HL-60/S4 treated with phorbol 12-myristate 13-acetate at 8.2 ng/mL for 4 days and 3 days (cell line): ENCODE data around the gene CADM2.
"Not testable (repeated sequence)": the region's sequence is repeated elsewhere in the genome, so short reads cannot be mapped to it uniquely, and the experiment has no call there.

Experiments
- in situ Hi-C: fragments of 300-500 bp; cut with MboI; formaldehyde crosslinking; loops from 2 replicates; pipeline ENCODE4 v1.15.0; 2022; ENCODE audit warnings: low sequenced_read_pairs

The CADM2 gene

GRCh38 chr3:84958495-84959469, at the start of gene CADM2:
CADM2 (plus strand) TSS chr3:84958989.
- in situ Hi-C loops: no loop called here

DNA sequence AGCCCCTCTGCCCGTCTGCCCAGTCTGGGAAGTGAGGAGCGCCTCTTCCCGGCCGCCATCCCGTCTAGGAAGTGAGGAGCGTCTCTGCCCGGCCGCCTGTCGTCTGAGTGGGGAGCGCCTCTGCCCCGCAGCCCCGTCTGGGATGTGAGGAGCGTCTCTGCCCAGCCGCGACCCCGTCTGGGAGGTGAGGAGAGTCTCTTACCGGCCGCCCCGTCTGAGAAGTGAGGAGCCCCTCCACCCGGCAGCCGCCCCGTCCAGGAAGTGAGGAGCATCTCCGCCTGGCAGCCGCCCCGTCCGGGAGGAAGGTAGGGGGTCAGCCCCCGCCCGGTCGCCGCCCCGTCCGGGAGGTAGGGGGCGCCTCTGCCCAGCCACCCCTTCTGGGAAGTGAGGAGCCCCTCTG, 40.2 kb upstream of the CADM2 start:
- in situ Hi-C loops: not testable (repeated sequence)

DNA sequence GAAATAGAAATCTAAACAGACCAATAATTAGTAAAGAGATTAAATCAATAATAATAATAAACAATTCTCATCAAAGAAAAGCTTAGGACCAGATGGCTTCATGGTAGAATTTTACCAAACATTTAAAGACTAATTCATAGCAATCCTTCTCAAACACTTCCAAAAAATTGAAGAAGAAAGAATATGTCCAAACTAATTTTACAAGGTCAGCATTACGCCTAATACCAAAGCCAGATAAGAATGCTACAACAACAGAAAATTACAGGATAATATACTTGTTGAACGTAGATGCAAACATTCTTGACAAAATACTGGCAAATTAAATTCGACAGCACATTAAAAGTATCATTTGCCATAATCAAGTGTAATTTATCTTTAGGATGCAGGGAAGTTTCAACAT, 36.1 kb upstream of the CADM2 start:
- in situ Hi-C loops: no loop called here

GRCh38 chr3:84925571-84925970, 33.2 kb upstream of the CADM2 start:
- in situ Hi-C loops: no loop called here

DNA sequence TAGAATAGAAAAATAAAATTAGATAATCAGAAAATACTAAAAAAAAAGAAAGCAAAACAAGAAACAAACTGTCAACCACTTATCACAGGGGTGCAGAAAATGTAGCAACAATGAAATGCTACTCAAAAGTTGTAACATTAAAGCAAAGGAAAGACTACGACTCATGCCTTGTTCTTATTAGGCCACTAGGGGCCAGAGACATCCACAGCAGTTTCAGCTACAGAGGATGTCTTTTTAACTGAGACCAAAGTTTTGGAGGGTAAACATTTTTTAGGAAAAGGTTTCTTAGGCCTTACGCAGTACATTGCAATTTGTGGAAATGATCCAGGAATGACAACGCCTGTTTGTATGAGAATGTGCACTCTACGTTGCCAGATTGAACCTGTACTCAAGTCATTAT, 15.4 kb upstream of the CADM2 start:
- in situ Hi-C loops: no loop called here

DNA sequence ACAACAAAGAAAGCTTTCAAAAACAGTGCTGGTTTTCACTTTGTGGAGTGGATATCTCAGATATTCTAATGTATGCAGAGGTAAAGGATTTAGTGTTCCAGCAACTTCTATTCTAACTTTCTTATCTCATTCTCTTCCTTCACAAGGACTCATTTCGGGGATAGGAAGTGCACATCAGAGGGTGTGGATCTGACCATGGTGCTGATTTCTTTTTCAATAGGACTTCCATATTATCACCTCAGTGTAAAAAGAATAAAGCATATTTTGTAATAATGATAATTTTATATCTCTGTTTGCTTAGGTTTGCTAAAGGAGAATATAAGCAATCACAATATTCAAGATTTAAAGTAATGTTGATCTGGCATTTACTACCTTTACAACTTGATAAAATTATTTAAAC, 12.5 kb upstream of the CADM2 start:
- in situ Hi-C loops: no loop called here

DNA sequence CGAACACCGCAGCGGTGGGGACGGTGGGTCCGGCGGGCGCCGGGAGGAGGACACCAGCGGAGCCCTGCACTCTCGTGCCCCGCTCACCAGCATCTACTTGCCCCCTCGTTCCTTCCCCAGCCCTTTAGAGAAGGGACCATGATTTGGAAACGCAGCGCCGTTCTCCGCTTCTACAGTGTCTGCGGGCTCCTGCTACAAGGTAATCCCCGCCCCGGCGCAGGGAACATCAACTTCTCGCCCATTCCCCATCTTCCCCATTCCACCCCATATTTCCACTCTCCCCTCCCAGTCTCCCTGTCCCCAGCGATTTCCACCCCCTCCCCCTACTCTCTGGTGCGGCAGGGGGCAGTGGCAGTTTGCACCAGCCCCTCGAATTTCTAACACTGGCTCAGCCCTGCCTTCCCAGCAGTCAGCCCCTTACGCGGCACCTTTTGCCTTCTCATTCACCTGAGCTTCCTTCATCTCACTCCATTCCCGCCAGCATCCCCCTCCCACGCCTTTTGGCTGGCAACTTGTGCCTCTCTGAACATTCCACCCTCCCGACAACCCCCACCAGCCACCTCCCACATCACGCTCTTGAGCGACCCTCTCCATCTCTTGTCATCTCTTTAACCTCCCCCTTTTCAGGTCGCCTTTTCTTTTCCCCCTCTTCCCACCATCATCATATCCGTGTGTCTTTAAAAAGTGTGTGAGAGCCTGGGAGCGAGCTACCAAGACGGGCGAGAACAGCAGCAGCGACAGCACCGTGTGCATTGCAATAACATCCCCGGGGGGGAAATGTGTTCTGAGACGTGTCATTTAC, 882 bp downstream of the CADM2 start:
- in situ Hi-C loops: no loop called here

GRCh38 chr3:84960581-84960980, 1.8 kb downstream of the CADM2 start:
- in situ Hi-C loops: no loop called here

DNA sequence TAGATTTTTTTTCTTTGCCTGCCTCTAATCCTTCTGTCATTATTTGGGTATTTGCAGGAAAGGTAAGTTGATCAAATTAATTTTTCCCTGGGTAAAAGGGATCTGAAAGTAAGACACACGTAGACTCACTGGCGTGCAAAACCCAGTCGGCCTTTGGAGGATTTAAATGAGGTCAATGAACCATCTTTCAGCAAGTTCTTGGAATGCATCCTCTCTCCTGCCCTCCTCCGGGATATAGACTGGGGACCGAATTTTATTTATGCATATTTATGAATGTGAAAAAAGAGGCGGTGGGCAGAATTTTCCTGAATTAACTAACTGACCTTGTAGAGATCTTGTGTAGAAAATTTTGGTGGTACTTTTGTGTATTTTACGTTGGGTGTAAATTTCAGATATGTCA, 2.2 kb downstream of the CADM2 start:
- in situ Hi-C loops: no loop called here

- in situ Hi-C loops: no loop called here
Measured at GRCh38 chr3:84961521-84962255, 2.9 kb downstream of the CADM2 start.

DNA sequence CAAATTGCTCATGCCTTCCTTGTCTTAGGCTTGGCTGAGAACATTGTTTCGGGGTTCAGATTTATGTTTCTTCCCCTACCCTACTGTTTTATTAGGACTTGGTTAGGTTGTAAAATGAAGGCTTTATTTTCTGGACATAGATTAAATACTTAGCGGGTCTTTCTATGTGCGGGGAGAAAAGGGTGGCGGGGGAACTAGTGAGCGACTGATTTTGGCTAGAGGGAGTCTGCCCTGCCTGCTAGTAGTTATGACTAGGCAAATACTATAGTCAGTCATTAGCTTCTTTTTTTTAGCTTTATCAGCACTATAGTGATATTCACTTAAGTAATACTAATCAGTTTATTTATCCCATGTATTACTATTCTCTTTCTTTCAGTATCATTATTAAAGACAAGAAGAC, 3.6 kb downstream of the CADM2 start:
- in situ Hi-C loops: no loop called here

DNA sequence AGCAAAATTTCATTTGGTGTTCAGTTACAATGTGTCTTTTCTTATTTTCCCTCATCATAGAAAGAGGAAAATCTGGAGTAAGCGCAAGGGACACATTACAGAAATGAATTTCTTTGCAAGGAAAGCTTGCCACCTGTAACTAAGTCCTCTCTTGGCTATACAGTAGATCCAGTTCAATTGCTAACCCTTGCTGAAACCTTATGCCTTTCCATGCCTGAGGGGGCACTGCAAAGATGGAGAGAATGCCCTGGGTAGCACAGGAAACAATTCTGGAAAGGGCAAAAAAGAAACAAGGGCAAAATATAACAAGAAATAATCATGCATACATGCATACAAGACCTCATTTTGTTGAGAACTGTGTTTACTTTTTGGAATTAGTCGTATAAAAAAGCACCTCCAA, 4.3 kb downstream of the CADM2 start:
- in situ Hi-C loops: no loop called here

GRCh38 chr3:84965141-84965540, 6.4 kb downstream of the CADM2 start:
- in situ Hi-C loops: no loop called here

- in situ Hi-C loops: no loop called here
Measured at GRCh38 chr3:84967767-84968581, 9.2 kb downstream of the CADM2 start.

DNA sequence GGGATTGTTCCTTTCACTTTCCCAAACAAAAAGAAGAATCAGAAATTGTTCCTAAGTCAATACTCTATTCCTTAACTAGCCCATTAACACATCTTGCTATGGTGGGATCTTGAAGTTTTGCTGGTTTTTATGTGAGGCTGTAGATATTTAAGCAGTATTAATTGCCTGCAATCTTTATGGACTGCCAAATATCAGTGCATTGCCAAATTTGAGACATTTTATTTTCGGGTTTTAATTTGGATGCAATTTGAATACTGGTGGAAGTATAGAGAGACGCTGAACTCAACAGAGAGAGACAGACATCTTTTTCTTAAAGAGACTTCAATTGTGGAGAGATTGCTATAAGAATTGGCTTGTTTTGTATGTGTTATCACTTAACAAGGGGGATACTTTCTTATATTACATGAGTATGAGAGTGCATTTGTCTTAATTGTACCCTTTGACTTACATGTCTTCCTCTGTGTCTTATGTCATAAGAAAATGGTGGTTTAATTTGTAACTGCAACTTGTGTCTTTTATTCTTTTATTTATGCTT, 10.0 kb downstream of the CADM2 start:
- in situ Hi-C loops: no loop called here

- in situ Hi-C loops: no loop called here
Measured at GRCh38 chr3:84974347-84974746, 15.6 kb downstream of the CADM2 start.

DNA sequence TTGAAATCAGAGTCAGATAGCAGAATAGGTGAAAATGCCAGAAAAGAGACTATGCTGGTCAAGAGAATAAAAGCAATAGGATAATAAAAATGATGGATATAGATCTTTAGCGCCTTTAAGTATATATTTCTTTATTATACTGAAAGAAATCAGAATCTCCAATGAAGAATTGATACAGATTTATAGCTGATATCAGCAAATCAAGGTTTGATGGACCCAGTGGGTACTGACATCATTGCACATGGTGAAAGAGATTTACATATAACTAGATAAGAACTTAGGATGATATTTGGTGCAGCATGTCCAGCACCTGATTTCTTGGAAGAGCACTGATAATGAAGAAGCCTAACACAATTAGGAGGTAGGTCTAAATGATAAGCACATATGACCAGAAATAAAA, 18.2 kb downstream of the CADM2 start:
- in situ Hi-C loops: no loop called here

GRCh38 chr3:84978843-84979242, 20.1 kb downstream of the CADM2 start:
- in situ Hi-C loops: no loop called here

DNA sequence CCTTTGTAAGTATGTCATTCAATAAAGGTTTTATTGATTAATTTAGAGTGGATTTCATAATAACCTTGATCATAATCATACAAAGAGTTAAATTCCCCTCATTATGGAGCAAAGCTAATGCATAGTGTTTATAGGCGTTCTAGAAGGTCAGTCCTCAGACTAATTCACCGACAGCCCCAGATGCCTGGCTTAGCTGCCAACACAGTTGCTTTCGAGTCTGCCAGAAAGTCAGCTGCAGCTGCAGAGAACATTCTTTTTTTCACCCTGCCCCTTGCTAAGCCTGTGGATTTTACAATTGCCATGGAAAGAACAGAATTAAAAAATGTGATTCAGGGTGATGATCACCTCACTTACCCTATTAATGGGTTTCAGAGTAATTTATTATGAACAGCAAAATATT, 21.2 kb downstream of the CADM2 start:
- in situ Hi-C loops: no loop called here

- in situ Hi-C loops: no loop called here
Measured at GRCh38 chr3:84980456-84980855, 21.7 kb downstream of the CADM2 start.
